Effector memory CD8-positive, alpha-beta T cell (primary cell): Measurements from ENCODE around the gene ADD2.

ENCODE experiments used
- ATAC-seq: fragments of 150-1000 bp; cut with Tn5 transposase; replicated peaks from 2 replicates; pipeline ENCODE4 v1.10.0; 2021; ENCODE audit warnings: mild to moderate bottlenecking, moderate library complexity
- DNase-seq, 3 experiments: peaks; one replicate each; pipeline ENCODE4 v3.0.0; 2021
- H3K27ac Mint-ChIP-seq, 2 donors: one replicate each; pipeline ENCODE4 v1.8.0; 2022; ENCODE audit warnings: mild to moderate bottlenecking in 2 of 2, mixed read lengths in 2 of 2, moderate library complexity in 2 of 2
- H3K27me3 Mint-ChIP-seq, 2 donors: one replicate each; pipeline ENCODE4 v1.8.0; 2022; ENCODE audit warnings: mixed read lengths in 2 of 2
- H3K36me3 Mint-ChIP-seq: one replicate; pipeline ENCODE4 v1.8.0; 2022; ENCODE audit warnings: mild to moderate bottlenecking, moderate library complexity, mixed read lengths; ENCODE audit not compliant: insufficient read depth
- H3K4me1 Mint-ChIP-seq, 2 donors: one replicate each; pipeline ENCODE4 v1.8.0; 2022; ENCODE audit warnings: low read depth in 2 of 2, mixed read lengths in 2 of 2
- H3K4me3 Mint-ChIP-seq, 2 donors: one replicate each; pipeline ENCODE4 v1.8.0; 2022; ENCODE audit warnings: mild to moderate bottlenecking in 2 of 2, mixed read lengths in 2 of 2, moderate library complexity in 2 of 2
- H3K9me3 Mint-ChIP-seq, 2 donors: one replicate each; pipeline ENCODE4 v1.8.0; 2022; ENCODE audit warnings: mixed read lengths in 2 of 2

ADD2 gene

GRCh38 chr2:70687461-70687795, 80.6 kb downstream of the ADD2 start:
- no peak overlapping the region for H3K4me3 Mint-ChIP-seq
- peaks cover 0 to 3% of the 10 kb centered on the region in 2 donors for H3K4me1 Mint-ChIP-seq
- DNase-seq (no peak), ATAC-seq (no peak)
- peaks cover 38 to 62% of the 10 kb centered on the region in 2 donors for H3K27me3 Mint-ChIP-seq
- no peaks in the 10 kb centered on the region for H3K9me3 Mint-ChIP-seq
- H3K36me3 Mint-ChIP-seq: peaks cover 3% of the 10 kb centered on the region
- H3K27ac Mint-ChIP-seq: no peak overlapping the region

- Mint-ChIP-seq H3K27me3 (peaks cover 32 to 56% of the 10 kb centered on the region in 2 donors), H3K4me1 (peaks cover 0 to 3% of the 10 kb centered on the region in 2 donors), H3K4me3 (no peak overlapping the region), H3K27ac (no peak overlapping the region), H3K36me3 (peaks cover 3% of the 10 kb centered on the region), H3K9me3 (no peaks in the 10 kb centered on the region)
- no peak for ATAC-seq
- peak in 1 of 3 experiments; percentile 11 for DNase-seq
These were observed 81.2 kb downstream of the ADD2 start for GRCh38 chr2:70686577-70687460.

- no peak overlapping the region for H3K4me3 Mint-ChIP-seq
- ATAC-seq (no peak), DNase-seq (no peak)
- peaks cover 0 to 3% of the 10 kb centered on the region in 2 donors for H3K4me1 Mint-ChIP-seq
- no peak overlapping the region for H3K27ac Mint-ChIP-seq
- H3K27me3 Mint-ChIP-seq: peaks cover 31 to 54% of the 10 kb centered on the region in 2 donors
- H3K9me3 Mint-ChIP-seq: no peaks in the 10 kb centered on the region
- H3K36me3 Mint-ChIP-seq: peaks cover 3% of the 10 kb centered on the region
These were observed 82.2 kb downstream of the ADD2 start for GRCh38 chr2:70685771-70686171.

- ATAC-seq: no peak
- H3K9me3 Mint-ChIP-seq: no peaks in the 10 kb centered on the region
- H3K36me3 Mint-ChIP-seq: peaks cover 3% of the 10 kb centered on the region
- DNase-seq: no peak
- H3K4me1 Mint-ChIP-seq: peaks cover 0 to 3% of the 10 kb centered on the region in 2 donors
- no peak overlapping the region for H3K4me3 Mint-ChIP-seq
- peaks cover 31 to 54% of the 10 kb centered on the region in 2 donors for H3K27me3 Mint-ChIP-seq
- H3K27ac Mint-ChIP-seq: no peak overlapping the region
These were observed 83.0 kb downstream of the ADD2 start for GRCh38 chr2:70684846-70685622.

- H3K9me3 Mint-ChIP-seq: no peaks in the 10 kb centered on the region
- no peak overlapping the region for H3K27ac Mint-ChIP-seq
- H3K27me3 Mint-ChIP-seq: peaks cover 31 to 54% of the 10 kb centered on the region in 2 donors
- no peak overlapping the region for H3K4me3 Mint-ChIP-seq
- H3K4me1 Mint-ChIP-seq: peaks cover 0 to 3% of the 10 kb centered on the region in 2 donors
- no peak for DNase-seq
- H3K36me3 Mint-ChIP-seq: peaks cover 3% of the 10 kb centered on the region
- no peak for ATAC-seq
These were observed 84.5 kb downstream of the ADD2 start for GRCh38 chr2:70683455-70683854.

GRCh38 chr2:70680735-70681134, 87.3 kb downstream of the ADD2 start:
- Mint-ChIP-seq H3K9me3 (no peaks in the 10 kb centered on the region), H3K27ac (no peak overlapping the region), H3K27me3 (peaks cover 13 to 47% of the 10 kb centered on the region in 2 donors), H3K4me3 (no peak overlapping the region), H3K36me3 (peaks cover 3% of the 10 kb centered on the region), H3K4me1 (no peaks in the 10 kb centered on the region)
- DNase-seq: no peak
- ATAC-seq: no peak

GRCh38 chr2:70679259-70679658, 88.7 kb downstream of the ADD2 start:
- no peak for DNase-seq
- no peak for ATAC-seq
- Mint-ChIP-seq H3K4me3 (no peak overlapping the region), H3K36me3 (peaks cover 3% of the 10 kb centered on the region), H3K27me3 (peaks cover 7 to 48% of the 10 kb centered on the region in 2 donors), H3K27ac (peak overlapping the region in 1 of 2 donors; percentile 22), H3K9me3 (no peaks in the 10 kb centered on the region), H3K4me1 (no peaks in the 10 kb centered on the region)

- ATAC-seq (no peak), DNase-seq (no peak)
- H3K27ac Mint-ChIP-seq: peak overlapping the region in 1 of 2 donors; percentile 22
- H3K4me3 Mint-ChIP-seq: no peak overlapping the region
- peaks cover 13 to 42% of the 10 kb centered on the region in 2 donors for H3K27me3 Mint-ChIP-seq
- H3K36me3 Mint-ChIP-seq: peaks cover 2% of the 10 kb centered on the region
- no peaks in the 10 kb centered on the region for H3K9me3 Mint-ChIP-seq
- no peaks in the 10 kb centered on the region for H3K4me1 Mint-ChIP-seq
These were observed 89.3 kb downstream of the ADD2 start for GRCh38 chr2:70678576-70679143.

- peaks cover 13 to 39% of the 10 kb centered on the region in 2 donors for H3K27me3 Mint-ChIP-seq
- DNase-seq (no peak), ATAC-seq (no peak)
- H3K9me3 Mint-ChIP-seq: no peaks in the 10 kb centered on the region
- no peak overlapping the region for H3K4me3 Mint-ChIP-seq
- no peak overlapping the region for H3K27ac Mint-ChIP-seq
- no peaks in the 10 kb centered on the region for H3K36me3 Mint-ChIP-seq
- H3K4me1 Mint-ChIP-seq: no peaks in the 10 kb centered on the region
These were observed 91.5 kb downstream of the ADD2 start for GRCh38 chr2:70676301-70677035.

GRCh38 chr2:70675862-70676261, 92.1 kb downstream of the ADD2 start:
- H3K4me1 Mint-ChIP-seq: no peaks in the 10 kb centered on the region
- ATAC-seq (no peak), DNase-seq (no peak)
- no peaks in the 10 kb centered on the region for H3K36me3 Mint-ChIP-seq
- H3K4me3 Mint-ChIP-seq: no peak overlapping the region
- H3K27me3 Mint-ChIP-seq: peaks cover 13 to 39% of the 10 kb centered on the region in 2 donors
- H3K27ac Mint-ChIP-seq: no peak overlapping the region
- no peaks in the 10 kb centered on the region for H3K9me3 Mint-ChIP-seq

GRCh38 chr2:70674636-70675430, 93.2 kb downstream of the ADD2 start:
- Mint-ChIP-seq H3K9me3 (no peaks in the 10 kb centered on the region), H3K27ac (no peak overlapping the region), H3K36me3 (no peaks in the 10 kb centered on the region), H3K4me1 (no peaks in the 10 kb centered on the region), H3K27me3 (peaks cover 13 to 39% of the 10 kb centered on the region in 2 donors), H3K4me3 (no peak overlapping the region)
- ATAC-seq: no peak
- DNase-seq: no peak

- no peaks in the 10 kb centered on the region for H3K36me3 Mint-ChIP-seq
- ATAC-seq: no peak
These were observed 94.9 kb downstream of the ADD2 start for GRCh38 chr2:70673041-70673647.

More at GRCh38 chr2:70673041-70673647, 94.9 kb downstream of the ADD2 start:
- Mint-ChIP-seq H3K27me3 (peaks cover 13 to 27% of the 10 kb centered on the region in 2 donors), H3K4me3 (no peak overlapping the region), H3K27ac (no peak overlapping the region), H3K9me3 (no peaks in the 10 kb centered on the region), H3K4me1 (no peaks in the 10 kb centered on the region)
- DNase-seq: no peak
